Esophagus muscularis mucosa (tissue), 4 donors: ENCODE data around the gene CACNA1S. TPM values are rescaled to one million over a fixed set of nuclear protein-coding genes. Genes with fewer than 3 reads are reported as not detected.

ENCODE experiments used
- DNase-seq: peaks from one replicate; pipeline ENCODE4 v3.0.0-alpha.2; 2017; ENCODE audit errors: extremely low spot score
- H3K27ac ChIP-seq, 4 donors: fragments of 200-600 bp; sonication (generic); replicated peaks in 1 of 4; 1 replicate in 3 of 4; 2 replicates in 1 of 4; pipeline ENCODE4 v1.5.1; 2016 to 2019; ENCODE audit warnings: mild to moderate bottlenecking in 1 of 4
- H3K27me3 ChIP-seq, 4 donors: fragments of 200-600 bp; sonication (generic); one replicate each; pipeline versions ENCODE4 v1.5.1 to v1.6.0; 2016 to 2019
- H3K36me3 ChIP-seq, 4 donors: fragments of 200-600 bp; sonication (generic); one replicate each; pipeline ENCODE4 v1.5.1; 2016 to 2019
- H3K4me1 ChIP-seq, 4 donors: fragments of 200-600 bp; sonication (generic); one replicate each; pipeline ENCODE4 v1.5.1; 2016 to 2019
- H3K4me3 ChIP-seq, 4 donors: fragments of 200-600 bp; sonication (generic); 1 replicate in 2 of 4; 2 replicates in 2 of 4; pipeline ENCODE4 v1.5.1; 2016 to 2019; ENCODE audit warnings: mild to moderate bottlenecking in 4 of 4, moderate library complexity in 1 of 4
- H3K9me3 ChIP-seq, 4 donors: fragments of 200-600 bp; sonication (generic); 1 replicate in 3 of 4; 2 replicates in 1 of 4; pipeline ENCODE4 v1.5.1; 2016 to 2019
- EP300 ChIP-seq: sonication (generic); formaldehyde crosslinking; IDR thresholded peaks from one replicate; pipeline ENCODE4 v1.6.1; 2017; ENCODE audit warnings: antibody characterized with exemption
- POLR2A ChIP-seq: fragments of 450-650 bp; IDR thresholded peaks from one replicate; pipeline ENCODE4 v1.6.1; 2017; ENCODE audit warnings: antibody characterized with exemption, moderate library complexity, mild to moderate bottlenecking, low read depth
- POLR2AphosphoS5 ChIP-seq, 2 donors: sonication (generic); formaldehyde crosslinking; IDR thresholded peaks; one replicate each; pipeline ENCODE4 v1.6.1; 2017; ENCODE audit warnings: antibody characterized with exemption in 2 of 2
- WGBS: methylation state at CpG from one replicate; pipeline ENCODE4 v1.1.5; 2018; 5-methylcytosine and 5-hydroxymethylcytosine counted together
- intact Hi-C: fragments of 100-400 bp; cut with DNase I; formaldehyde crosslinking; loops from one replicate; pipeline ENCODE4 v1.15.1; 2023
- total RNA-seq, 4 donors: library from RNA; depleted of rRNA; stranded (reverse); fragments of >200 nt; gene quantifications; one replicate each; pipeline versions ENCODE4 v1.1.0 to v1.2.1, GENCODE V29; 2016
- TF ChIP-seq, protein P1 (sequence below), 3 experiments: fragments of 200-600 bp in 2 of 3; fragments of 450-650 bp in 1 of 3; sonication (generic) in 2 of 3; IDR thresholded peaks; one replicate each; pipeline ENCODE4 v1.5.1; 2017 to 2019; ENCODE audit warnings: antibody characterized with exemption in 3 of 3, mild to moderate bottlenecking in 2 of 3, moderate library complexity in 1 of 3

Gene CACNA1S
- total RNA-seq, 4 donors from 2014 or later: not detected

DNA sequence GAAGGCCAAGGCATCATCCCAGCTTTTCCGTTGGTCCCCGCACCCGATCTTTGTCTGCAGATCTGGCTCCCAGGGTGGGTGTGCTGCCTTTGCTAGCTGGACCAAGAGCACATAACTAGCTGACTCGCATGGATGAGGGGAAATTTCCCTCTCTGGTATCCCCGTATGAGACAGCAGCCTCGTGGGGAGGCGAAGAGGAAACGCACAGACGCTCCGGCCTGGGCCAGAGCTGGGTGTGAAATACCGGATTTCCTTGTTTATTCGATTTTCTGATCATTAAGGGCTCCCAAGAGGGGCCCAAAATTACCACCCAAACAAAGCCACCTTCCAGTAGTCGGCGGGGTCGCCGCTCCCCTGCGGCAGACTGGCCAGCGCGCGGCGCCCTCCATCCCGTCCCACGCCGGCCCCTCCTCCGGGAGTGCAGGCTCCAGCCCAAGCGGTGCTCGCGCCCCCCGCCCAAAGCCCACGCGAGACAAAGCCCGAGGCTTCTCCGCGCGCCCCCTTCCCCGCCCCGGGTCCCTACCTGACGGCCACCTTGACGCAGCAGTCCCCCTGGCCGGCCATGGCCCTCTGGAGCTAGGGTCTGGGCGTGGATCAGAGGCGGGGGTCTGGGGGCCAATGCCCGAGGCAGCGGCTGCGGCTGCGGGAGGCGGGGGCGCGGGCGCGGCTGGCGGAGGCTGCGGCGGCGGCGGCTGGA lies 89.3 kb downstream of the CACNA1S start:
- no peaks in the 10 kb centered on the region for H3K9me3 ChIP-seq
- TF ChIP-seq EP300 (no peak), POLR2A (no peak), POLR2AphosphoS5 (IDR thresholded peaks at IDR 0.05) (no peak)
- TF ChIP-seq, protein P1, sequence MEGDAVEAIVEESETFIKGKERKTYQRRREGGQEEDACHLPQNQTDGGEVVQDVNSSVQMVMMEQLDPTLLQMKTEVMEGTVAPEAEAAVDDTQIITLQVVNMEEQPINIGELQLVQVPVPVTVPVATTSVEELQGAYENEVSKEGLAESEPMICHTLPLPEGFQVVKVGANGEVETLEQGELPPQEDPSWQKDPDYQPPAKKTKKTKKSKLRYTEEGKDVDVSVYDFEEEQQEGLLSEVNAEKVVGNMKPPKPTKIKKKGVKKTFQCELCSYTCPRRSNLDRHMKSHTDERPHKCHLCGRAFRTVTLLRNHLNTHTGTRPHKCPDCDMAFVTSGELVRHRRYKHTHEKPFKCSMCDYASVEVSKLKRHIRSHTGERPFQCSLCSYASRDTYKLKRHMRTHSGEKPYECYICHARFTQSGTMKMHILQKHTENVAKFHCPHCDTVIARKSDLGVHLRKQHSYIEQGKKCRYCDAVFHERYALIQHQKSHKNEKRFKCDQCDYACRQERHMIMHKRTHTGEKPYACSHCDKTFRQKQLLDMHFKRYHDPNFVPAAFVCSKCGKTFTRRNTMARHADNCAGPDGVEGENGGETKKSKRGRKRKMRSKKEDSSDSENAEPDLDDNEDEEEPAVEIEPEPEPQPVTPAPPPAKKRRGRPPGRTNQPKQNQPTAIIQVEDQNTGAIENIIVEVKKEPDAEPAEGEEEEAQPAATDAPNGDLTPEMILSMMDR (IDR thresholded peaks at IDR 0.05): no peak
- DNase-seq: no peak
- H3K4me3 ChIP-seq: peak overlapping the region; percentile 63 to 77 (median 64)
- peak overlapping the region; percentile 39 to 62 (median 52) for H3K27ac ChIP-seq
- 22% methylated on average over 15 of the region's 56 CpGs for WGBS
- intact Hi-C loops: no loop called here
- peaks cover 0 to 10% (median 0%) of the 10 kb centered on the region in 4 donors for H3K27me3 ChIP-seq
- no peaks in the 10 kb centered on the region for H3K36me3 ChIP-seq
- peaks cover 34 to 64% (median 61%) of the 10 kb centered on the region in 4 donors for H3K4me1 ChIP-seq

DNA sequence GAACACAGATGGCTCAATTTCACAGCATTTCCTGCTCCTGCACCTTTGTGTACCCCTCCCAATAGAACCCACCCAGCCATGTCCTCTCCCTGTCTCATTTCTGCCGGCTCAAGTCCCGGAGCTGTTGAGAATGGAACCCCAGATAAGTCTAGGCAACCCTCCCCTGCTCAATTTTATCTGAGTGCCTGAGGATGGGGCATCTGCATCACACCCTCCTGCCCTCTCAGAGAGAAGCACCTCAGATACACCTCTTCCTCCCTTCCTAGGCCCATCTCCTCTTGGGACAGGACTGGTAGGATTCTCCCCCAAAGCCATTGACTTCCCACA lies 89.8 kb downstream of the CACNA1S start:
- Histone ChIP-seq H3K27me3 (peaks cover 0 to 10% (median 0%) of the 10 kb centered on the region in 4 donors), H3K4me3 (peak overlapping the region; percentile 63 to 77 (median 64)), H3K4me1 (peaks cover 31 to 62% (median 57%) of the 10 kb centered on the region in 4 donors), H3K27ac (no peak overlapping the region), H3K36me3 (no peaks in the 10 kb centered on the region), H3K9me3 (no peaks in the 10 kb centered on the region)
- intact Hi-C loops: no loop called here
- WGBS: 90% methylated on average over 2 of the region's 2 CpGs
- DNase-seq: no peak
- TF ChIP-seq, protein P1 (IDR thresholded peaks at IDR 0.05): no peak
- TF ChIP-seq POLR2AphosphoS5 (IDR thresholded peaks at IDR 0.05): no peak
- no peak for TF ChIP-seq POLR2A
- no peak for TF ChIP-seq EP300

DNA sequence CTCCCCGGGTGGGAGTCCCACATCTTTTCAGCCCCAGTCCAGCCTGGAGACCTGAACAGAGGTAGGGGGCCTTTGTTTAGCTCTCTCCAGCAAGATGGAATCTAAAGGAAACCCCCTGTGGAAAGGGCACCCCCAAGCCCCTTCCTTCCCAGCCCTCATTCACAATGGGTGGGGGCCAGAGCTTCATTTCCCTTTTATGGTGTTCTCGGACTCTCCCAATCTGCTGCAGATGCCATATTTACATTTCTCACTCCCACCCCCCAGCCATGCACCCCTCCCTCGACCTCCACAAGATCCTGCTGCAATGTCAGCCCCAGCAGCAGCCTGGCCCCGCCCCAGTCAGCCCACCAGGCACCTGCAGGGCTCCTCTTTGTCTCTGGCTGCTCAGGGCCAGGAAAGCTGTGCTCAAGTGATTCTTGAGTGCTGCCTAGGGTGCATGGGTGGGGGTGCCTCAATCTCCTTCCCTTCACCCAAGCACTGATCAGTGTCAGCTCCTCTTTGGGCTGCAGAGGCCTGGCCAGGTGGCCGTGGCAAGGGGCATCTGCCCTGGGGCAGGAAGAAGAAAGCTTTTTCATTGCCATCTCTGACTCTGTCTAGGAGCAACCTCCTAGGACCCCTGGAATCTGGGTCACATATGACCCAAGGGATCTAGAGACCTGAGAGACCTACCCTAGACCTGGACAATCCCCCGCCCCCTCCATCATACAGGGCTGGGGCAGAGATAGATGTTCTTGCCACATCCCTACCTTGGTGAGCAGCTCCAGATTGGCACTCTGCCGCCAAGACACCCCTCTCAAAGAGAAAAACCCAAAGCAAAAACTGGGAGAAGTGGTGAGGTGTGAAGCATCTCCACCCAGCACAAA lies 90.4 kb downstream of the CACNA1S start:
- 80% methylated on average over 5 of the region's 7 CpGs for WGBS
- Histone ChIP-seq H3K36me3 (no peaks in the 10 kb centered on the region), H3K4me1 (peaks cover 25 to 62% (median 55%) of the 10 kb centered on the region in 4 donors), H3K27ac (no peak overlapping the region), H3K27me3 (peaks cover 0 to 10% (median 0%) of the 10 kb centered on the region in 4 donors), H3K9me3 (no peaks in the 10 kb centered on the region), H3K4me3 (peak overlapping the region in 2 of 4 donors; percentile 63 to 77)
- TF ChIP-seq, protein P1 (IDR thresholded peaks at IDR 0.05): no peak
- no peak for TF ChIP-seq EP300
- DNase-seq: no peak
- intact Hi-C loops: no loop called here

DNA sequence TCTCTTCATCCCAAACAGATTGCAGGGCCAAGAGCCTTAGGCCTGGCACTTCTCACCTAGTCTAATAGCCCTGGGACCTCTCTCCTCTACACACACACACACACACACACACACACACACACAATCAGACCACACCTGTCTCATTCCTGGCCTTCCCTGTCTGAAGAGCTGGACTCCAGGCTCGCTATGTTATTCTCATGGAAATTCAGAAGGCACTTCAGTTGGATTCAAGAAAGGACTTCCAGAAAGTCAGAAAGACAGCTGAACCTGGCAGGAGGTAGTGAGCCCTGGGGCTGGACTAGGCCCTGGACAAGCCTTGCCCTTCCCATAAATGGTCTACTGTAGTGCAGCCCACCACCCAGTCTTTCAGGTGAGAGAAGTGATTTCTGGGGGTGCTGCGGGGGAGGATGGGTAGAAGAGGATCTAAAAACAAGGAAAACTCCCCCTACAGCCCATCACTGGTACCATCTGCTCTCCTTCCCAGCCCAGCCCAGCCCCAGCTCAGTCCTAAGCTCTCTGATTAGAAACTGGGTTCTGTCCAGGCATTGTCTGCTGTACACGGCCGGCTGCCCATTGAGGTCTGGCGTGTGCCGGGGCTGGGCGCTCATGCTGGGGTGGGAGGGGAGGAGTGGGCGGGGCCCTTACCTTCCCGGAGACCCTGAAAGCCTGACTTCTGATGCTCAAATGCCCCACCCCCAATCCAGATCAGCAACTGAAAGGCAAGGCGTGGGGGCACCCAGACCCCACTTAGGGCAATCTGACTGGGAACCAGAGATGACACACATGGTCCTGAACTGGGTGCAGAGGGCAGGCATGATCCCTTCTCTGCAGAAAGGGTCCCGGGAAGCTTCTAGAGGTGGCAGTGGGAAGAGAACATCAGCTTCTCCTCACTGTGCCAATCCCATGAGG lies 91.3 kb downstream of the CACNA1S start:
- H3K4me1 ChIP-seq: peaks cover 23 to 62% (median 55%) of the 10 kb centered on the region in 4 donors
- H3K4me3 ChIP-seq: no peak overlapping the region
- H3K36me3 ChIP-seq: no peaks in the 10 kb centered on the region
- DNase-seq: no peak
- H3K27me3 ChIP-seq: peaks cover 0 to 17% (median 0%) of the 10 kb centered on the region in 4 donors
- TF ChIP-seq, protein P1 (IDR thresholded peaks at IDR 0.05): peak in 1 of 3 experiments; percentile 19
- TF ChIP-seq POLR2A (no peak), POLR2AphosphoS5 (IDR thresholded peaks at IDR 0.05) (no peak), EP300 (no peak)
- no peak overlapping the region for H3K27ac ChIP-seq
- no peaks in the 10 kb centered on the region for H3K9me3 ChIP-seq
- intact Hi-C loops: no loop called here
- 93% methylated on average over 2 of the region's 11 CpGs for WGBS
